GM23248 (cell line): ENCODE measurements around the gene MAP4K3.

Experiments used
- EZH2 ChIP-seq: fragments of 200-600 bp; sonication (generic); IDR thresholded peaks from 2 replicates; pipeline ENCODE4 v1.6.1; 2018; ENCODE audit warnings: antibody characterized with exemption, mild to moderate bottlenecking; ENCODE audit not compliant: insufficient read depth, poor library complexity, severe bottlenecking
- EZH2phosphoT487 ChIP-seq: fragments of 200-600 bp; sonication (generic); IDR thresholded peaks from 2 replicates; pipeline ENCODE4 v1.6.1; 2018; ENCODE audit warnings: antibody characterized with exemption, moderate library complexity, mild to moderate bottlenecking, low read depth; ENCODE audit not compliant: insufficient read depth

GRCh38 chr2:39306626-39307025 is 130.5 kb downstream of the MAP4K3 start:
- no peak for TF ChIP-seq EZH2
- TF ChIP-seq EZH2phosphoT487 = no peak
